K562 (cell line): ENCODE results near the gene CDC123. TPM values are rescaled to one million over a fixed set of nuclear protein-coding genes. Genes with fewer than 3 reads are reported as not detected.

Experiments
- EP400 ChIP-seq: fragments of 450-650 bp; IDR thresholded peaks from 2 replicates; pipeline ENCODE4 v1.6.1; 2017; ENCODE audit warnings: antibody characterized with exemption, mild to moderate bottlenecking, moderate library complexity
- FOSL1 ChIP-seq: fragments of 200-800 bp; sonication (Bioruptor generic); conservative IDR thresholded peaks from 2 replicates; pipeline ENCODE4 v1.6.1; 2016; ENCODE audit warnings: missing genetic modification characterization, missing compliant biosample characterization
- FOXK1 ChIP-seq: sonication (generic); formaldehyde crosslinking; IDR thresholded peaks from 2 replicates; pipeline ENCODE4 v1.8.0; 2022; ENCODE audit warnings: missing genetic modification reagents, mild to moderate bottlenecking, borderline replicate concordance
- HNRNPL ChIP-seq: fragments of 200-400 bp; formaldehyde crosslinking; IDR thresholded peaks from 2 replicates; pipeline ENCODE4 v1.6.1; 2017; ENCODE audit warnings: low read depth, mild to moderate bottlenecking, low read length
- MBD1 ChIP-seq: fragments of 250-450 bp; sonication (Bioruptor Pico); IDR thresholded peaks from 2 replicates; pipeline ENCODE4 v1.8.0; 2022; ENCODE audit warnings: inconsistent platforms
- MNT ChIP-seq, 2 experiments: fragments of 450-650 bp; conservative IDR thresholded peaks; 2 replicates each; pipeline ENCODE4 v1.6.1; 2017; ENCODE audit warnings: mild to moderate bottlenecking in 2 of 2, moderate library complexity in 2 of 2
- MYC ChIP-seq, 2 experiments: fragments of 250-450 bp in 1 of 2; sonication (Bioruptor Pico) in 1 of 2; IDR thresholded peaks; 2 replicates each; pipeline versions ENCODE4 v1.5.1 to v1.6.1; 2012 to 2021; ENCODE audit warnings: low read depth in 2 of 2, borderline replicate concordance in 1 of 2, improper control_type of control experiment in 1 of 2, low read length in 1 of 2, mild to moderate bottlenecking in 1 of 2, moderate library complexity in 1 of 2
- NFIC ChIP-seq: fragments of 450-650 bp; IDR thresholded peaks from 2 replicates; pipeline ENCODE4 v1.6.1; 2017; ENCODE audit warnings: mild to moderate bottlenecking, inconsistent platforms
- RBFOX2 ChIP-seq: fragments of 200-400 bp; formaldehyde crosslinking; IDR thresholded peaks from 2 replicates; pipeline ENCODE4 v1.6.1; 2017; ENCODE audit warnings: low read depth, mild to moderate bottlenecking, low read length, moderate library complexity
- RBM17 ChIP-seq: fragments of 200-400 bp; formaldehyde crosslinking; IDR thresholded peaks from 2 replicates; pipeline ENCODE4 v1.6.1; 2017; ENCODE audit warnings: low read depth, mild to moderate bottlenecking, low read length, borderline replicate concordance
- TFAP4 ChIP-seq: sonication (generic); formaldehyde crosslinking; IDR thresholded peaks from 2 replicates; pipeline ENCODE4 v1.8.0; 2022; ENCODE audit warnings: missing genetic modification reagents, mild to moderate bottlenecking, moderate library complexity, borderline replicate concordance
- VEZF1 ChIP-seq: fragments of 200-800 bp; sonication (Bioruptor generic); IDR thresholded peaks from 2 replicates; pipeline ENCODE4 v1.6.1; 2017; ENCODE audit warnings: missing genetic modification characterization, missing compliant biosample characterization
- ZNF146 ChIP-seq: IDR thresholded peaks from one replicate; pipeline ENCODE4 v1.6.1; 2018; ENCODE audit warnings: missing compliant biosample characterization; ENCODE audit not compliant: unreplicated experiment
- ZNF232 ChIP-seq: sonication (generic); formaldehyde crosslinking; IDR thresholded peaks from 2 replicates; pipeline ENCODE4 v1.8.0; 2022; ENCODE audit warnings: mild to moderate bottlenecking, missing genetic modification reagents
- ZNF592 ChIP-seq: fragments of 450-650 bp; IDR thresholded peaks from 2 replicates; pipeline ENCODE4 v1.6.1; 2017; ENCODE audit warnings: antibody characterized with exemption, mild to moderate bottlenecking
- polyA plus RNA-seq, 8 experiments: library from polyadenylated mRNA; depleted of rRNA in 4 of 8; stranded (reverse) in 5 of 8; unstranded in 3 of 8; fragments of >200 nt; fragmentation: Nextera tagmentation in 2 of 8; fragmentation: Illumina TruSeq in 1 of 8; extraction: Ambion mirVana in 2 of 8; extraction: Trizol in 1 of 8; gene quantifications; 2 replicates each; pipeline versions ENCODE4 v1.2.1 to v1.2.3, GENCODE V29; 2011 to 2014; ENCODE audit warnings: inconsistent platforms in 1 of 8, missing spikeins in 1 of 8
- total RNA-seq, 7 experiments: library from RNA; depleted of rRNA in 6 of 7; stranded (reverse); fragments of >200 nt in 6 of 7; fragmentation: Illumina TruSeq in 2 of 7; extraction: Trizol in 2 of 7; gene quantifications; 2 replicates each; pipeline versions ENCODE4 v1.2.1 to v1.2.3, GENCODE V29; 2011 to 2021; ENCODE audit warnings: low replicate concordance in 1 of 7

CDC123 gene
- total and polyA plus RNA-seq, 9 of the 15 experiments (the other 6 are each of a cell fraction or from before 2014, with no cell fraction given) = 137 to 288 (median 175) TPM

- TF ChIP-seq RBFOX2 = peak; percentile 59
- TF ChIP-seq ZNF592 = peak; percentile 24; the same call in 1 of the 2 replicates
- peak; percentile 59; the same call in 1 of the 2 replicates for TF ChIP-seq HNRNPL
- TF ChIP-seq EP400 = peak; percentile 25; the same call in 1 of the 2 replicates
- no peak for TF ChIP-seq RBM17
- TF ChIP-seq TFAP4 = peak; percentile 73
- TF ChIP-seq ZNF232 (CRISPR knock-in tag) = no peak
- peak; percentile 52; the same call in 1 of the 2 replicates for TF ChIP-seq VEZF1 (CRISPR knock-in tag)
- peak; percentile 68; the same call in 1 of the 2 replicates for TF ChIP-seq FOXK1 (CRISPR knock-in tag)
- peak in 1 of 2 experiments; percentile 56; a peak in 3 of 4 replicates for TF ChIP-seq MNT (conservative IDR thresholded peaks at IDR 0.05)
- no peak for TF ChIP-seq ZNF146
- no peak for TF ChIP-seq MBD1
- peak; percentile 72 for TF ChIP-seq MYC (IDR thresholded peaks at IDR 0.05; ENCODE audit: low read depth, low read length)
- TF ChIP-seq MYC (CRISPR knock-in tag; IDR thresholded peaks at IDR 0.05; ENCODE audit: borderline replicate concordance, low read depth) = no peak
- TF ChIP-seq NFIC = 0 out of 2 replicates have a peak, but pooled peaks have one; percentile 23
- TF ChIP-seq FOSL1 (tag) = no peak
Observed at GRCh38 chr10:12264204-12264940, 68.4 kb downstream of the CDC123 start (continued).
